ENCODE data around the gene KAT14.

- TF ChIP-seq CTCF (IDR thresholded peaks at IDR 0.05; ENCODE audit: borderline replicate concordance, extremely low read depth, low read length, poor library complexity, severe bottlenecking) = no peak
- no peak for TF ChIP-seq EZH2 (IDR thresholded peaks at IDR 0.05; ENCODE audit: borderline replicate concordance, low read depth, low read length, severe bottlenecking)
Observed at GRCh38 chr20:18197382-18198070, 59.9 kb downstream of the KAT14 start.

All from DND-41 (cell line).